IPS-NIHi7 (cell line): ENCODE measurements around the gene FBXW5.

Source experiments
- DNase-seq: peaks from one replicate; pipeline ENCODE4 v3.0.0; 2012; ENCODE audit warnings: mixed read lengths; ENCODE audit errors: extremely low spot score

The FBXW5 gene

DNA sequence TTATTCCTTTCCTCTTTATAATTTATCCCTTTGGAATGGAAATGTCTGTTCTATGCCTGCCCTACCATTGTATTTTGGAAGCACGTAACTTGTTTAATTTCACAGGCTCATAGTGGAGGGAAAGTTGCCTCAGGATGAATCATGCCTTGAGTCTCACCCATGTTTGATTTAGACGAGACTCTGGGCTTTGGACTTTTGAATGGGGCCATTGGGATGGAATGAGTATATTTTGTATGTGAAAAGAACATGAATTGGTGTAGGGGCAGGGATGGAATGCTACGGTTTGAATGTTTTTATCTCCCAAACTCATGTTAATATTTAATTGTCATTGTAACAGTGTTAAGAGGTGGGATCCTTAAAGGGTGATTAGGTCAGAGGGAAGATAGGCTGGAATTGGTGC, 10.3 kb downstream of the FBXW5 start:
- DNase-seq: no peak

- DNase-seq: no peak
These were observed 12.9 kb downstream of the FBXW5 start for GRCh38 chr9:136931611-136932130.

DNA sequence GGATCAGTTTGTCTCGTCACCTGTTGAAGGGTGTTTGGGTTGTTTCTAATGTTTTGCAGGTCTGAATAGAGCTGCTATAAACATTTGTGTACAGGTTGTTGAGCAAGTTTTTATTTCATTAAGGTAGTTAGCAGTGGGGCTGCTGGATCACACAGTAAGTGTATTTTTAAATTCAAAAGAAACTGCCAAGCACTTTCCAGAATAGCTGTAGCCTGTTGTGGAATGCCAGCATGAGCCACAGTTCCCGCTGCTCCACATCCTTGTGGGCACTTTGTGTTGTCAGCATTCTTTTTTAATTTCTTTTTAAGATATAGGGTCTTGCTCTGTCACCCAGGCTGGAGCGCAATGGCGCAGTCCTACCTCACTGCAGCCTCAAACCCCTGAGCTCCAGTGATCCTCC, 14.5 kb downstream of the FBXW5 start:
- no peak for DNase-seq

- DNase-seq: no peak
These were observed 15.9 kb downstream of the FBXW5 start for GRCh38 chr9:136928591-136928990.

DNA sequence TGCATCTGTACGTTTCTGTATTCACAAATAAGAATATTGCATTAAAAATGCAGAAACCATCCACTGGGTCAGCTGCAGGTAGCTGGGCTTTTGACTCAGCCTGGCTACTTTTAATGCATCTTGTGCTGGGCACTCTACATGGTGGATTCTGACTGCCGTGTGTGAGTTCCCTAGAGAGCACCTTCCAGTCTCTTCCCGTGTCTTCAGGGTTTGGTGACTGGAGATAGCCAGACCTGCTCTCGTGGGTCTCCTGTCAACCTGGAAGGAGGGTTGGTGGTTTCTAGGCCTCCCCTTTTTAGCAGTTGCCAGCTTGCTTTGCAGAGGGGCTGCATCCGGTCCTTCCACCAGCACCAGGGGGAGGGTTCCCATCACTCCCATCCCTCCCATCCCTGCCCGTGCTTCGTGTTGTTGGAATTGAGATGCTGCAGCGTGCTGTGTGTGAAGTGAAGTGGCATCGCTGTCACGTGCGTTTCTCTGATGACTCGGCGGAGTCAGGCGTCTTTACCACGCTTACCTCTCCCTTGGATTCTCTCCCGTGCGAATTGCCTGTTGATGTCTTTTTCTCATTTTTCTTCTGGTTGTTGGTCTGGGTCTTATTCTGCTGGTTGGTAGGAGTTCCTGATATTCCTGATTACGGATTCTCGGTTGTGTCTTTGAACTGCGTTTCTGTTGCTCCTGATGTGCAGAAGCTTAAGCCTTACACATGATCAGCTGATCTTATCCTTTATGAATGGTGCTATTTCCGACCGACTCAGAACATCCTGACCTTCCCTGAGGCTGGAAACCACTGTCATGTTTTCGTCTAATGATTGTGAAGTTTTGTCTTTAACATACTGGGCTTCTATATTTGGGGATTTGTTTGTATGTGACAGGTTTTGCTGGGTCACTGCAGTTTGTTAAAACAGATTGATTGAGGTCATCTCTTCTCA, 16.9 kb downstream of the FBXW5 start:
- no peak for DNase-seq

- DNase-seq: no peak
These were observed 17.8 kb downstream of the FBXW5 start for GRCh38 chr9:136926749-136927148.

DNA sequence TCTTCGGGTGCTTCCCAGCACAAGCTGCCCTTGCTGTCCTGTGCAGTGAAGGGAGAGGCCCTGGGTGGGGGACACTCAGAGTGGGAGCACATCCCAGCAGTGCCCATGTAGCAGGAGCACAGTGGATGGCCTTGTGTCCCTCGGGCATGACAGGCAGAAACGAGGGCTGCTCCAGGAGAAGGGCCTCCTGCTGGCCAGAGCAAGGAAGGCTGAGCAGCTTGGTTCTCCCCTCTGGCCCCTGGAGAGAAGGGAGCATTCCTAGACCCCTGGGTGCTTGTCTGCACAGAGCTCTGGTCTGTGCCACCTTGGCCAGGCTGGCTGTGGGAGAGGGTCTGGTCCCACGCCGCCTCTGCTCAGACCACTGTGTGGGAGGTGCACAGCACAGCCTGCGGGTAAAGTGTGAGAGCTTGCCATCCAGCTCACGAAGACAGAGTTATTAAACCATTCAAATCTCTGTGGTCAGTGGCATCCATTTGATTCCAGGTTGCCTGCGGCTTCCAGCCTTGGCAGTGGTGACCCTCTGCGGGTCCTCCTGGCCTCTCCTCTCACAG, 18.3 kb downstream of the FBXW5 start:
- DNase-seq: no peak

DNA sequence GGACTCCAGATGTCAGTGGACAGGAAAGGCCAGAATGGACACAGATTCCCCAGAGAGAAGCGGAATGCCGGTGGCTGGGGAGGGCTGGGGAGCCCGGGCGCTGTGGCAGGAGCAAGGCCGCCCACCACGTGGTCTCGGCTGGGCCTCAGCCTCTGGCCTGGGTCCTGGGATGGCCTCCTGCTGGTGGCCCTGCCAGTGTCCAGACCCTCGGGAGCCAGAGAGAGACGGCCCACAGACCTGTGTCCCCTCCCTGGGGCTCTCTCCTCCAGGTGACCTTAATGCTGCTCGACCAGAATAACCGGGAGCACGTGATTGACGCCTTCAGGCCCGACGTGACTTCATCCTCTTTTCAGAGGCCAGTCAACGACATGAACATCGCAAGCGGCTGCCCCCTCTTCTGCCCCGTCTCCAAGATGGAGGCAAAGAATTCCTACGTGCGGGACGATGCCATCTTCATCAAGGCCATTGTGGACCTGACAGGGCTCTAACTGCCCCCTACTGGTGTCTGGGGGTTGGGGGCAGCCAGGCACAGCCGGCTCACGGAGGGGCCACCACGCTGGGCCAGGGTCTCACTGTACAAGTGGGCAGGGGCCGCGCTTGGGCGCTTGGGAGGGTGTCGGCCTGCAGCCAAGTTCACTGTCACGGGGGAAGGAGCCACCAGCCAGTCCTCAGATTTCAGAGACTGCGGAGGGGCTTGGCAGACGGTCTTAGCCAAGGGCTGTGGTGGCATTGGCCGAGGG, 19.0 kb downstream of the FBXW5 start:
- DNase-seq: no peak

DNA sequence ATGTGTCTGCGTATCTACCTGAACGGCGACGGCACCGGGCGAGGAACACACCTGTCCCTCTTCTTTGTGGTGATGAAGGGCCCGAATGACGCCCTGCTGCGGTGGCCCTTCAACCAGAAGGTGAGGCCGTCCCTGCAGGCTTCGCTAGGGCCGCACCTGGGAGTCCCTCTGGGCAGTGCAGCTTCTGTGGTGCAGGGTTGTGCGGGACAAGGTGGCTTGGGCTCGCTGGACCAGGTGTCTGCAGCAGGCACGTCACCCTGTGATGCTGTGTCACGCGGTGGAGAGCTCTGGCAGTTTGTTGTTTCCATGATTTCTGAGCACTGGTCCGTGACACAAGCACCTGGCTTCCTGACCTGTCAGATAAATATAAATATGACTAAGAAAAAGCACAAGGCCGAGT, 20.7 kb downstream of the FBXW5 start:
- DNase-seq: no peak

GRCh38 chr9:136922540-136922939, 22.0 kb downstream of the FBXW5 start:
- no peak for DNase-seq

DNA sequence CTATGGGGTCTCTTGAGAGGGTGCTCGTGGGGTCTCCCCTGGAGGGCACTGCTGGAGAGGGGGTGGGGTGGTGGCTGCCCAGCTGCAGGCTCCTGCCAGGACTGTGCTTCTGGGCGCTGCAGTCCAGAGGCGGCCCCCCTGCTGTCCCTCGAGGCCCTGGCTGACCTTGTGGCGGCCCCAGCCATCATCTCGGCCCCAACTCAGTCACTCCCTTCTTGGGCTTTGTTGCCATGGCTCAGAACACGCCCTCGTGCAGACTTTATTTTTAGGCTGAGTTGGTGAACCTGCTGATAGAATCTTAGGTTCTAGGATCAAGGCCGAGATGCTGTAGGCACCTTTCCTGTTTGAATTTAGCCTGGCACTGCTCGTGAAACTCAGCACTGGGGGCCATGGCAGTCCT, 22.8 kb downstream of the FBXW5 start:
- no peak for DNase-seq

DNA sequence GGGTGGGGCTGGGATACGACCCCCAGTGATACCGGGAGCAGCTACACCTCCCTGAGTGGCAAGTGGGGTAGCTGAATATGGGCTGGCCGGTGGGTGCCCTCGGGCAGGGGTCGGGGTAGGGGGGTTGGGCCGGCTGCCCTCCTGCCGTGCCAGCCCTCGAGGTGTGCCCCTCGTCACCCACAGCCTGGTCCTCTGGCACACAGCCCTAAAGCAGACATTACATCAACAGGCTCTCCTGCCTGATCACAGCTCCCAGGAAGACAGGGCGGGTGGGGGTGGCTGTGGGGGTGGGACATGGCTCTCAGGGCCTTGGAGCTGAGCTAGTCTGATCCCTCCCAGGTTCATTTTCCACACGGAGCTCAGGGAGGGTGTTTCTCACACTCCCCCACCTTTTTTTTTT, 23.2 kb downstream of the FBXW5 start:
- no peak for DNase-seq

DNA sequence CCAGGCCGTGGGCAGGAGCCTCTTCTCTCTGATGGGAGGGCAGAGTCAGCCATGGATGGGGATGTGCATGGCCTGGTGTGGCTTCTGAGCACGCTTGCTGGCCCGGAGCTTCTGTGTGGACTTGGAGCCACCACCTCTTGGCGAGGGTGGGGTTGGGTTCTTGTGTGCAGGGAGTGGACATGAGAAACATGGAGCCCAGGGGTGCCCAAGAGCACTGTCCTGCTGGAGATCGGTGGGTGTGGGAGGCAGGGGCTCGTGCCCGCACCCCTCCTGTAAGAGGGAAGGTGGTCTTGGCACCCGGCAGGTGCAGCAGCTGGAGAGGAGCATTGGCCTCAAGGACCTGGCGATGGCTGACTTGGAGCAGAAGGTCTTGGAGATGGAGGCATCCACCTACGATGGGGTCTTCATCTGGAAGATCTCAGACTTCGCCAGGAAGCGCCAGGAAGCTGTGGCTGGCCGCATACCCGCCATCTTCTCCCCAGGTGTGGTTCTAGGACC, 23.8 kb downstream of the FBXW5 start:
- DNase-seq: no peak

DNA sequence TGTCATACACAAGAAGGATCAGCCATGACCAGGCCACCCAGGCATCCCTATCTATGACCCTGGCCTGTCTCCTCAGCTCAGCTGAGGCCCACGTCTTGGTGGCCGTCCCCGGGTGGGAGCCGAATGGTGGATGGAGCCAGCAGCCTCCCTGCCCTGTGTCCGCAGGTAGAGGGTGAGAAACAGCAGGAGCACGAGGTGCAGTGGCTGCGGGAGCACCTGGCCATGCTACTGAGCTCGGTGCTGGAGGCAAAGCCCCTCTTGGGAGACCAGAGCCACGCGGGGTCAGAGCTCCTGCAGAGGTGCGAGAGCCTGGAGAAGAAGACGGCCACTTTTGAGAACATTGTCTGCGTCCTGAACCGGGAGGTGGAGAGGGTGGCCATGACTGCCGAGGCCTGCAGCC, 24.5 kb downstream of the FBXW5 start:
- DNase-seq: no peak

GRCh38 chr9:136917902-136918301, 26.6 kb downstream of the FBXW5 start:
- no peak for DNase-seq

- no peak for DNase-seq
These were observed 28.0 kb downstream of the FBXW5 start for GRCh38 chr9:136916330-136917184.

DNA sequence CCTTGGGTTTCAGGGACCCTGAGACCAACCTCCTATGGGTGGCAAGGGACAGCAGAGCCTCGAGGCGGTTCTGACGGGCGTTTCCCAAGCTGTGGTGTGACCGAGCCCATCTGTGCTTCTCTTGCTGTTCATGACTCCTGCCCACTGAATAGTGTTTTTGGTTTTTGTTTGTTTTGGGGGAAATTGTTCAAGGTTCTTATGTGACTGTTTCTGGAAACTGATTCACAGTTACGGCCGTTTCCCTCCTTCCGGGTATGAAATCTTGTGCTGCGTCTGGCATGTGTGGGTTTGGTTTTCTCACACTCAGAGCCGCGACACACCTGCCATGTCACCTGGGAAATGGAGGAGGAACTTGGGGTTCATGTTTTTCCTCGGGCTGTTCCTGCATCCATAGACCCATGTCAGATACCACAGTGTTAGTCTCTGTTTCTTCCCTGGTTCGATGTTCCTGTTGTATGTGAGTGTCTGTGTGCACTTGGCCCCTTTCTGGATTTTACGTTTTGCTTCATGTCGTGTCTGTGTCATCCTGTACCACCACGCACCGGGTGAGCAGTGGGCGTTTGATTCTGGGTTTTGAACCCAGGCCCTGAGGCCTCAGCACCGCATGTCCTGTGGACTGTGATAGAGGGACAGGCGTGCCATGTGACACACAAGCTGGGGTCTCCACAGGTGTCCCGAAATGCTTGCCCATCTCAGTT, 28.8 kb downstream of the FBXW5 start:
- DNase-seq: no peak

DNA sequence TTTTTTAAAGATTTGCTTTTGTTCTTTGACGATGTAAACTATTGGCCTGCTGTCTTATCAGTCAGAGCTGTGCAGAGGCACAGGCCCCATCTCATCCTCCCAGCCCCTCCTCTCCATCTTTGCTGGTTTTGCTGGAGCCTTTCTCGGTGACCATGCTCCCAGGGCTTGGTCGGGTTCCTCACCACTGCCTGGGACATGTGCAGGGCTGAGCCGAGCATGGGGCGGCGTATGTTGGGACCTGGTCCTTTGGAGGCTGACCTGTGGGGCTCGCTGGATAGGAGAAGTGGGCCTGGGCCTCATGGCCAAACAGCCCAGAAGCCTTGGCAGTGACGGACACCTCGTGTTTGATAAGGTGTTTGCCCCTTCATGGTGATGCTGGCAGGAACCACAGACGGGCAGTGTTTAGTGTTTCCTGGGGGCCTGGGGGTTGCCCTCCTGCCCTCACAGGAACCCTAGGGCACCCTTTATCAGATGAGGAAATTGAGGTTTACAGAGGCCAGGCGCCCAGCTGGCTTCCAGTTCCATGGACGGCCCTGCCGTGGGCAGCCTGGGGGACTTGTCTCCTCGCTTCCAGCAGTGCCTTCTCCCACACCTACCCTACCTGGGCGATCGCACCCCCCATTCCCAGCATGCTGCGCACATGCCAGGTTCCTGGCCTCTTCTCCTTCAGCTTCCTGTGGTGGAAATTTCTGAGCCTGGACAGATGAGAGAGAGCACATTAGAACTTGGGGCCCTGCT, 30.7 kb downstream of the FBXW5 start:
- DNase-seq: no peak

GRCh38 chr9:136910901-136911245, 33.7 kb downstream of the FBXW5 start:
- no peak for DNase-seq
